CD4-positive, alpha-beta memory T cell (primary cell): ENCODE results near the gene DPP8. TPM values are rescaled to one million over a fixed set of nuclear protein-coding genes. Genes with fewer than 3 reads are reported as not detected.
A peak's percentile ranks its signal among the peaks of the same experiment; 100 is the strongest.
"Not testable (repeated sequence)": the region's sequence is repeated elsewhere in the genome, so short reads cannot be mapped to it uniquely, and the experiment has no call there.

ENCODE experiments used
- CTCF ChIA-PET: fragments of 350-600 bp; sonication (Branson Sonifier 250); formaldehyde crosslinking; loops from one replicate; lab custom pipeline; 2021; ENCODE audit warnings: inconsistent platforms; ENCODE audit not compliant: partially characterized antibody; lab: Charles Lee
- POLR2A ChIA-PET: fragments of 350-600 bp; sonication (Branson Sonifier 250); formaldehyde crosslinking; loops from one replicate; lab custom pipeline; 2021; ENCODE audit not compliant: partially characterized antibody; lab: Charles Lee
- DNase-seq, 5 donors: peaks; one replicate each; pipeline versions ENCODE4 v3.0.0 to v3.0.0-alpha.2; 2020 to 2022; ENCODE audit warnings: mixed read lengths in 1 of 5
- H3K27ac ChIP-seq: one replicate; pipeline ENCODE4 v1.7.0; 2013; ENCODE audit warnings: low read depth, low read length
- H3K27me3 ChIP-seq: 2 replicates; pipeline ENCODE4 v1.7.0; 2013; ENCODE audit warnings: mild to moderate bottlenecking, low read length, moderate library complexity; ENCODE audit not compliant: insufficient read depth
- H3K36me3 ChIP-seq: 2 replicates; pipeline ENCODE4 v1.7.0; 2013; ENCODE audit warnings: mild to moderate bottlenecking, low read length, moderate library complexity; ENCODE audit not compliant: insufficient read depth
- H3K4me1 ChIP-seq: 2 replicates; pipeline ENCODE4 v1.7.0; 2013; ENCODE audit warnings: mild to moderate bottlenecking, low read length, moderate library complexity; ENCODE audit not compliant: insufficient read depth
- H3K4me3 ChIP-seq, 2 donors: one replicate each; pipeline ENCODE4 v1.7.0; 2013; ENCODE audit warnings: low read length in 2 of 2, mild to moderate bottlenecking in 1 of 2
- H3K9me3 ChIP-seq, 2 donors: one replicate each; pipeline ENCODE4 v1.7.0; 2013; ENCODE audit warnings: low read length in 2 of 2, control low read depth in 1 of 2; ENCODE audit not compliant: control insufficient read depth in 1 of 2
- H3K27ac Mint-ChIP-seq, 7 donors: one replicate each; pipeline ENCODE4 v1.8.0; 2020 to 2021; ENCODE audit warnings: mixed read lengths in 7 of 7, mild to moderate bottlenecking in 6 of 7, inconsistent platforms in 3 of 7, moderate library complexity in 3 of 7
- H3K27me3 Mint-ChIP-seq, 2 donors: one replicate each; pipeline ENCODE4 v1.8.0; 2020 to 2021; ENCODE audit warnings: mixed read lengths in 2 of 2
- H3K36me3 Mint-ChIP-seq, 2 donors: one replicate each; pipeline ENCODE4 v1.8.0; 2020 to 2021; ENCODE audit warnings: mixed read lengths in 2 of 2, inconsistent platforms in 1 of 2, mild to moderate bottlenecking in 1 of 2
- H3K4me1 Mint-ChIP-seq, 4 donors: one replicate each; pipeline ENCODE4 v1.8.0; 2020 to 2021; ENCODE audit warnings: mixed read lengths in 4 of 4, mild to moderate bottlenecking in 1 of 4
- H3K4me3 Mint-ChIP-seq, 8 donors: one replicate each; pipeline ENCODE4 v1.8.0; 2020 to 2021; ENCODE audit warnings: mixed read lengths in 8 of 8, mild to moderate bottlenecking in 7 of 8, moderate library complexity in 6 of 8, inconsistent platforms in 3 of 8
- H3K9me3 Mint-ChIP-seq, 8 donors: one replicate each; pipeline ENCODE4 v1.8.0; 2020 to 2021; ENCODE audit warnings: mixed read lengths in 8 of 8, mild to moderate bottlenecking in 5 of 8, inconsistent platforms in 3 of 8, moderate library complexity in 1 of 8
- intact Hi-C: fragments of 100-400 bp; cut with micrococcal nuclease; formaldehyde crosslinking; loops from one replicate; pipeline ENCODE4 v1.15.1; 2023
- polyA plus RNA-seq, 2 donors: library from polyadenylated mRNA; unstranded; fragments of 300-500 nt; fragmentation: Illumina TruSeq; gene quantifications; one replicate each; pipeline ENCODE4 v1.2.3, GENCODE V29; 2021
- total RNA-seq, 2 experiments: library from RNA; stranded (reverse); gene quantifications; one replicate each; pipeline ENCODE4 v1.2.3, GENCODE V29; 2021

DPP8 gene
- total and polyA plus RNA-seq, 4 experiments from 2014 or later, result 39.2 to 58.6 (median 52.8) TPM

DNA sequence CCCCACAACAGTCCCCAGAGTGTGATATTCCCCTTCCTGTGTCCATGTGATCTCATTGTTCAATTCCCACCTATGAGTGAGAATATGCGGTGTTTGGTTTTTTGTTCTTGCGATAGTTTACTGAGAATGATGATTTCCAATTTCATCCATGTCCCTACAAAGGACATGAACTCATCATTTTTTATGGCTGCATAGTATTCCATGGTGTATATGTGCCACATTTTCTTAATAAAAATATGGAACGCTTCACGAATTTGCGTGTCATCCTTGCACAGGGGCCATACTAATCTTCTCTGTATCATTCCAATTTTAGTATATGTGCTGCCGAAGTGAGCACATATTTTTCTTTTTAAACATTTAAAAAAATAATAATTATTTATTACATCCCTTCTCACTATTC lies 35.4 kb upstream of the DPP8 start:
- H3K27me3 Mint-ChIP-seq, DNase-seq, H3K4me3 ChIP-seq, CTCF ChIA-PET, H3K27ac Mint-ChIP-seq, H3K27me3 ChIP-seq, H3K9me3 ChIP-seq, H3K9me3 Mint-ChIP-seq, H3K4me1 ChIP-seq, H3K27ac ChIP-seq, POLR2A ChIA-PET, H3K4me3 Mint-ChIP-seq, intact Hi-C loops: not testable (repeated sequence)
- H3K36me3 ChIP-seq, result peaks cover 12% of the 10 kb centered on the region
- H3K36me3 Mint-ChIP-seq, result peaks cover 27 to 45% of the 10 kb centered on the region in 2 donors
- peaks cover 8 to 16% (median 13%) of the 10 kb centered on the region in 4 donors for H3K4me1 Mint-ChIP-seq

DNA sequence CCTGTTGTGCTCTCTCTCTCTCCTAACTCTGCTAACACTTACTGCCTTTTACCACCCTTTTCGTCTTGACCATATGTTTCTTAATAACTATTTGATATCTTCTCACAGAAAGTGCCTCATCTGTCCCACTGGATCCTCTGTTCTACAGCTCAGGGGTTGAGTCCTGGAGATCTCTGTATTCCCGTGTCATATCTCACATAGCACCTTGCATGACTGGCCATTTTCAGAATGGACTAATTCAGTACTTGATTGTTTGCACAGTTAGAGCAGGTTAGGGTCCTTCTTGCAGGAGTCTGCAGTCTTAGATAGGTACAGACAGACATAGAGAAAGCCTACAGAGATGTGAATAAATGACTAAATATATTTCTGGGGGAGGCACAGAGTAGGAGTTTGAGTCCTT lies 33.7 kb upstream of the DPP8 start:
- Mint-ChIP-seq H3K27ac (peak overlapping the region in 2 of 7 donors; percentile 5 to 58), H3K36me3 (peaks cover 17 to 32% of the 10 kb centered on the region in 2 donors), H3K4me1 (peaks cover 12 to 19% (median 16%) of the 10 kb centered on the region in 4 donors), H3K4me3 (no peak overlapping the region), H3K27me3 (no peaks in the 10 kb centered on the region), H3K9me3 (no peaks in the 10 kb centered on the region)
- no peak overlapping the region for H3K27ac ChIP-seq
- CTCF ChIA-PET, result interaction anchor here (0.7 kb wide), 1 partner anchor 38 kb away, joined by 3 read pairs; no protein-coding TSS in a partner anchor
- H3K27me3 ChIP-seq, result no peaks in the 10 kb centered on the region
- POLR2A ChIA-PET, result no interaction called here
- no peak overlapping the region for H3K4me3 ChIP-seq
- peaks cover 12% of the 10 kb centered on the region for H3K36me3 ChIP-seq
- DNase-seq, result no peak
- peaks cover 9% of the 10 kb centered on the region for H3K4me1 ChIP-seq
- no peaks in the 10 kb centered on the region for H3K9me3 ChIP-seq
- intact Hi-C loops, result no loop called here

DNA sequence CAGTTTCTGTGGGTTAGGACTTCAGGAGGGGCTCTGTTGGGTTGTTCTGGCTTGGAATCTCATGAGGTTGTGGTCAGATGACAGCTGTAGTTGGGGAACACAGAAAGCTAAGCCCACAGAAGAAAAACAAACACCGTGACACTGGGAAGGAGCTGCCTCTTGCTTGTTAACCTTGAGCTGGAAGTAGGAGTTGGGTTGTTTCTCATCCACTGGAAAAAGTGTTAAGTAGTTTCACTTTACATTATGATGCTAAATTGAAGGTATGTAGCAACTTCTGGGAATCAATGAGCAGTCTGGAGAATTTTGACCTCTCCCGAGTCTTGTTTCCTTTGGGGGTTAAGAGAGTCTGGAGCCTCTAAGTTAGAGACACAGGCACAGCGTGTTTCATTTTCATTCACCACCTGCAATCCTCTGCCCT lies 33.2 kb upstream of the DPP8 start:
- peaks cover 14 to 19% (median 16%) of the 10 kb centered on the region in 4 donors for H3K4me1 Mint-ChIP-seq
- Histone ChIP-seq H3K4me1 (peaks cover 9% of the 10 kb centered on the region), H3K9me3 (no peaks in the 10 kb centered on the region), H3K27me3 (no peaks in the 10 kb centered on the region), H3K27ac (no peak overlapping the region), H3K36me3 (peaks cover 11% of the 10 kb centered on the region), H3K4me3 (no peak overlapping the region)
- H3K36me3 Mint-ChIP-seq, result peaks cover 15 to 28% of the 10 kb centered on the region in 2 donors
- peak overlapping the region in 5 of 7 donors; percentile 18 to 64 (median 23) for H3K27ac Mint-ChIP-seq
- DNase-seq, result no peak
- intact Hi-C loops, result no loop called here
- no peaks in the 10 kb centered on the region for H3K27me3 Mint-ChIP-seq
- ChIA-PET POLR2A (no interaction called here), CTCF (interaction anchor here (0.7 kb wide), 1 partner anchor 38 kb away, joined by 3 read pairs; no protein-coding TSS in a partner anchor)
- no peaks in the 10 kb centered on the region for H3K9me3 Mint-ChIP-seq
- no peak overlapping the region for H3K4me3 Mint-ChIP-seq

DNA sequence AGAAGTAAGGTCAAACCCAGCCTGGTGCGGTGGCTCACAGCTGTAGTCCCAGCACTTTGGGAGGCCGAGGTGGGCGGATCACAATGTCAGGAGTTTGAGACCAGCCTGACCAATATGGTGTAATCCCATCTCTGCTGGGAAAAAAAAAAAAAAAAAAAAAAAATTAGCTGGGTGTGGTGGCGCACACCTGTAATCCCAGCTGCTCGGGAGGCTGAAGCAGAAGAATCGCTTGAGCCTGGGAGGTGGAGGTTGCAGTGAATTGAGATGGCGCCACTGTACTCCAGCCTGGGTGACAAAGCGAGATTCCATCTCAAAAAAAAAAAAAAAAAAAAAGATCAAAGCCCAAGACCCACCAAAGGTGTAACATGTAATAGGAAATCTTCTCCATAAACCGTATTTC lies 31.8 kb upstream of the DPP8 start:
- H3K4me1 Mint-ChIP-seq, result peaks cover 14 to 19% (median 17%) of the 10 kb centered on the region in 4 donors
- intact Hi-C loops, H3K4me3 ChIP-seq, H3K4me3 Mint-ChIP-seq, H3K27ac Mint-ChIP-seq, H3K4me1 ChIP-seq, CTCF ChIA-PET, H3K27me3 ChIP-seq, DNase-seq, H3K27me3 Mint-ChIP-seq, H3K27ac ChIP-seq, H3K9me3 Mint-ChIP-seq, H3K36me3 ChIP-seq, H3K9me3 ChIP-seq: not testable (repeated sequence)
- peaks cover 10 to 16% of the 10 kb centered on the region in 2 donors for H3K36me3 Mint-ChIP-seq
- POLR2A ChIA-PET, result interaction anchor here (1.2 kb wide), 1 partner anchor 18 kb away, joined by 3 read pairs; no protein-coding TSS in a partner anchor

DNA sequence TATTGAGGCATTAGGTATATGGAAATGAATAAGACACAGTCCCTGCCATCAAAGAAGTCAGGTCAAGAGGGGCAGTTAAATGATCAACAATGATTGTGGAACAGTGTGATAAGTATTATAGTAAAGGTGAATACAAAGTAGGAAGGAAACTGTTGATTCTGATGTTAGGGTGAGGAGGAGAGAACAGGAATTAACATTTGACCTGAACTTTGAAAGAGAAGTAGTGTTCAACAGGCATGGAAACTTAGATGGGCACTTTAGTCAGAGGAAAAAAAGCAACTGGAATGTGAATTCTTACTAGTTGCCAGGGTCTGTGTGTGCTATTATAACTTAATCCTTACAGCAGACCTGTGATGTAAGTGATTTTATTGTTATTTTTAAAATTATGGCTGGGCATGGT lies 30.4 kb upstream of the DPP8 start:
- H3K27ac Mint-ChIP-seq, result peak overlapping the region in 1 of 7 donors; percentile 1

DNA sequence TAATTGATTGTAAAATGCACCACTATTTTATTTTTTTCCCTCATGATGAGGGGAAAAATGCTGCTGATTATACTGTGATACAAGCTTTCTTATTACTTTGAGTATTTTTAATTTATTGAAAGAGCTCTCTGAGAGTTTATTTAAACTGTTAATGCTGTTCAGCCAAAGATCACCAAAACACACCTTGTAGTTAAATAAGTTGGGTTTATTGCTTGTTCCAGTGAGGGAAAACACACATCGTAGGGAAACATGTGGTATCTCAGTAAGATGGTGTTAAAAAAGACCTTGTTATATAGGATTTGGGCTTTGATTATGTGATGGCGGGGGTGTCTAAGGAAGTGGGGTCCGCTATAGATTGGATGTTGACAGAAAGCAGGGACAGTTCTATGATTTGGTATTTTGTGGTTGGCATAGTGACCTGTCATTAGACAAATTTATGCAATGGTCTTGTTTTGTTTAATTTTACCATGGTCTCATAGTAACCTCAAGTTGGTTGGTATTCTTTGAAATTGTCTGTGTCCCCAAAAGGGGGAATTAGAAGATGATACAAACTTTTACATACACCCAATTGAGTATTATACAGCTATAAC lies 23.8 kb upstream of the DPP8 start:
- Histone ChIP-seq H3K4me1 (no peaks in the 10 kb centered on the region), H3K27me3 (no peaks in the 10 kb centered on the region), H3K9me3 (no peaks in the 10 kb centered on the region), H3K4me3 (no peak overlapping the region), H3K36me3 (no peaks in the 10 kb centered on the region), H3K27ac (no peak overlapping the region)
- no peak overlapping the region for H3K4me3 Mint-ChIP-seq
- no peak for DNase-seq
- peak overlapping the region in 1 of 7 donors; percentile 1 for H3K27ac Mint-ChIP-seq
- CTCF ChIA-PET, result no interaction called here
- POLR2A ChIA-PET, result interaction anchor here (0.6 kb wide), 1 partner anchor 18 kb away, joined by 6 read pairs; no protein-coding TSS in a partner anchor
- H3K27me3 Mint-ChIP-seq, result no peaks in the 10 kb centered on the region
- H3K36me3 Mint-ChIP-seq, result peaks cover 0 to 3% of the 10 kb centered on the region in 2 donors
- peaks cover 7 to 18% (median 17%) of the 10 kb centered on the region in 4 donors for H3K4me1 Mint-ChIP-seq
- H3K9me3 Mint-ChIP-seq, result no peaks in the 10 kb centered on the region
- intact Hi-C loops, result no loop called here

More for the DNA sequence above, 30.4 kb upstream of the DPP8 start:
- Mint-ChIP-seq H3K4me3 (no peak overlapping the region), H3K27me3 (no peaks in the 10 kb centered on the region), H3K9me3 (no peaks in the 10 kb centered on the region), H3K36me3 (peaks cover 1 to 3% of the 10 kb centered on the region in 2 donors), H3K4me1 (peaks cover 16 to 19% (median 17%) of the 10 kb centered on the region in 4 donors)
- no peaks in the 10 kb centered on the region for H3K36me3 ChIP-seq
- no peak overlapping the region for H3K27ac ChIP-seq
- ChIA-PET CTCF (no interaction called here), POLR2A (no interaction called here)
- no peak overlapping the region for H3K4me3 ChIP-seq
- H3K27me3 ChIP-seq, result no peaks in the 10 kb centered on the region
- H3K4me1 ChIP-seq, result peaks cover 9% of the 10 kb centered on the region
- H3K9me3 ChIP-seq, result no peaks in the 10 kb centered on the region
- intact Hi-C loops, result no loop called here
- no peak for DNase-seq

DNA sequence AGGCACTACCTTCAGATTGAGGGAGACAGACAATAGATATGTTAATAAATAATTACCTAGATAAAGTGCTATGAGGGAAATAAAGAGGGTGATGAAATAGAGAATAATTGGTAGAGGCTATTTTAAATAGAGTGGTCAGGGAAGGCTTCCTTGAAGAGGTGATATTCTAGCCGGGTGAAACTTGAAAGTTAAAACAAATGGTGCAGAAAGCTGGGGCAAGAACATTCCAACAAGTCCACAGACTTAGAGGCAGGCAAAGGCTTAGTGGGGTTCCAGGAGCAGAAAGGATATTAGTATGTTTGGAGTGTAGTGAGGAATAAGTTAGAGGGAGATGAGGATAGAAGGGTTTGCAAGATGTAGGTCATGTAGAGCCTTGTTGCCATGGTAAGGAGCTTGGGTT lies 22.8 kb upstream of the DPP8 start:
- CTCF ChIA-PET, result no interaction called here
- H3K4me3 Mint-ChIP-seq, result no peak overlapping the region
- H3K9me3 Mint-ChIP-seq, result no peaks in the 10 kb centered on the region
- H3K27me3 ChIP-seq, result no peaks in the 10 kb centered on the region
- H3K27ac Mint-ChIP-seq, result no peak overlapping the region
- intact Hi-C loops, result no loop called here
- no peaks in the 10 kb centered on the region for H3K27me3 Mint-ChIP-seq
- no peak for DNase-seq
- H3K27ac ChIP-seq, result no peak overlapping the region
- peaks cover 0 to 3% of the 10 kb centered on the region in 2 donors for H3K36me3 Mint-ChIP-seq
- H3K4me3 ChIP-seq, result no peak overlapping the region
- peaks cover 7 to 21% (median 18%) of the 10 kb centered on the region in 4 donors for H3K4me1 Mint-ChIP-seq
- no peaks in the 10 kb centered on the region for H3K36me3 ChIP-seq
- H3K9me3 ChIP-seq, result no peaks in the 10 kb centered on the region
- POLR2A ChIA-PET, result no interaction called here
- no peaks in the 10 kb centered on the region for H3K4me1 ChIP-seq
